GM18508 (cell line): ENCODE data around the gene DYNC2LI1.

Experiments used
- ATAC-seq: cut with Tn5 transposase; IDR thresholded peaks from one replicate; pipeline ENCODE4 v1.9.1; 2021; ENCODE audit warnings: moderate number of reproducible peaks; ENCODE audit not compliant: insufficient read depth, unreplicated experiment

Gene DYNC2LI1

GRCh38 chr2:43762286-43762685 lies 11.6 kb upstream of the DYNC2LI1 start:
- no peak for ATAC-seq

GRCh38 chr2:43763091-43763490 lies 10.7 kb upstream of the DYNC2LI1 start:
- ATAC-seq = no peak

- ATAC-seq = no peak
Measured at GRCh38 chr2:43764086-43764705, 9.6 kb upstream of the DYNC2LI1 start.

- ATAC-seq = no peak
Measured at GRCh38 chr2:43766006-43766405, 7.8 kb upstream of the DYNC2LI1 start.

- no peak for ATAC-seq
Measured at GRCh38 chr2:43774617-43775016, 778 bp downstream of the DYNC2LI1 start.

GRCh38 chr2:43776324-43776723 lies 2.5 kb downstream of the DYNC2LI1 start:
- ATAC-seq = no peak

GRCh38 chr2:43777306-43777926 lies 3.6 kb downstream of the DYNC2LI1 start:
- no peak for ATAC-seq

GRCh38 chr2:43778233-43778632 lies 4.4 kb downstream of the DYNC2LI1 start:
- no peak for ATAC-seq

GRCh38 chr2:43787895-43788294 lies 14.1 kb downstream of the DYNC2LI1 start:
- no peak for ATAC-seq

GRCh38 chr2:43788646-43789045 lies 14.8 kb downstream of the DYNC2LI1 start:
- ATAC-seq = no peak

GRCh38 chr2:43790147-43790546 lies 16.3 kb downstream of the DYNC2LI1 start:
- ATAC-seq = no peak

GRCh38 chr2:43791035-43791765 lies 17.4 kb downstream of the DYNC2LI1 start:
- ATAC-seq = no peak

GRCh38 chr2:43792653-43793052 lies 18.8 kb downstream of the DYNC2LI1 start:
- ATAC-seq = no peak

GRCh38 chr2:43794956-43795355 lies 21.1 kb downstream of the DYNC2LI1 start:
- ATAC-seq = no peak

- no peak for ATAC-seq
Measured at GRCh38 chr2:43796206-43796605, 22.4 kb downstream of the DYNC2LI1 start.

- ATAC-seq = no peak
Measured at GRCh38 chr2:43798300-43798699, 24.5 kb downstream of the DYNC2LI1 start.

- ATAC-seq = no peak
Measured at GRCh38 chr2:43800894-43801293, 27.1 kb downstream of the DYNC2LI1 start.

GRCh38 chr2:43802135-43802534 lies 28.3 kb downstream of the DYNC2LI1 start:
- no peak for ATAC-seq

GRCh38 chr2:43803113-43803512 lies 29.3 kb downstream of the DYNC2LI1 start:
- ATAC-seq = no peak

- no peak for ATAC-seq
Measured at GRCh38 chr2:43806719-43807031, 32.8 kb downstream of the DYNC2LI1 start.

- ATAC-seq = no peak
Measured at GRCh38 chr2:43810452-43810851, 36.6 kb downstream of the DYNC2LI1 start.

- ATAC-seq = no peak
Measured at GRCh38 chr2:43810888-43811287, 37.0 kb downstream of the DYNC2LI1 start.
